Mammary epithelial cell (primary cell): ENCODE measurements around the gene AFAP1L2.

Experiments used
- EZH2 ChIP-seq: IDR thresholded peaks from 2 replicates; pipeline ENCODE4 v1.6.1; 2012; ENCODE audit warnings: low read length, inconsistent platforms, borderline replicate concordance
- TF ChIP-seq, protein P1 (sequence below), 2 donors: IDR thresholded peaks in 1 of 2; conservative IDR thresholded peaks in 1 of 2; 2 replicates each; pipeline ENCODE4 v1.5.1; 2011 to 2012; ENCODE audit warnings: inconsistent platforms in 2 of 2, low read length in 2 of 2, mild to moderate bottlenecking in 2 of 2, control low read depth in 1 of 2, low read depth in 1 of 2; ENCODE audit not compliant: insufficient read depth in 1 of 2; ENCODE audit errors: extremely low read depth in 1 of 2

DNA sequence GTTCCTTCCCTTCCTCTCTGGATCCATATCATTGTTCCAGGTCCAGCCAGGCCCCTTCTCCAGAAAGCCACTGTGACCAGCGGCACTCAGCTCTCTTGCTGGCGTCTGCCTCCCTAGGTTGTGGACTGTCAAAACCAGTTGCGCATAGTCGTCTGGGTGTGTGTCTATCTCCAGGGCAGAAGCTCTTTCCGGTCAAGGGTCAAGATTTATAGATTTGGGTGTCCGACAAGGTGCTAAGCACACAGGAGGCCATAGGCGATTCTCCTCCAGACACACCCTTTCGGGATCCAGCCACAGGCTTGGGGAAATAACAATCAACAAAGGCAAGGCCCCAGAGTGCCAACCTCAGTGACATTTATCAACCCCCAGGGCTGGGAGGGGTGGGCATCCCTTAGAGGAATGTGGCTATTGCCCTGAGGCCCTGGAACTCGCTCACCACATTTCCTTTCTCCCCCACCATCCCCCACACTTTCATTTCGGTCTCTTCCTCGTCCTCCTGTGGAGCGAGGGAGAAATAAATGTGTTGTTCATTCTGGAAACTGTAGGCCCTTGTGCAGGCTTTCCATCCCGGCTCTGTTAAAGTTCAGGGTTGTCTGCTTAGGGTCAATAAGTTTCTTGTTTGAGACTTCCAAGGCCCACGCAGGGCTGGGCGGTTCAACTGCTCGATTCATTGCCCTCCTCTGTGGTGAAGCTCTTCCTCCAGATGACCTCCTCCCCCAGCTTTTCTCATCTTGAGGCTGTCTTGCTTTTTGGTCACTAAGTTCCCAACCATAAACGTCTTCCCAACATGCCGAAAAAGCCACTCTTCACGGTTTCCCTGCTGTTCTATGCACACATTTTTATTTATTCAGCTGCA, 57.9 kb downstream of the AFAP1L2 start:
- no peak for TF ChIP-seq EZH2
- TF ChIP-seq, protein P1, sequence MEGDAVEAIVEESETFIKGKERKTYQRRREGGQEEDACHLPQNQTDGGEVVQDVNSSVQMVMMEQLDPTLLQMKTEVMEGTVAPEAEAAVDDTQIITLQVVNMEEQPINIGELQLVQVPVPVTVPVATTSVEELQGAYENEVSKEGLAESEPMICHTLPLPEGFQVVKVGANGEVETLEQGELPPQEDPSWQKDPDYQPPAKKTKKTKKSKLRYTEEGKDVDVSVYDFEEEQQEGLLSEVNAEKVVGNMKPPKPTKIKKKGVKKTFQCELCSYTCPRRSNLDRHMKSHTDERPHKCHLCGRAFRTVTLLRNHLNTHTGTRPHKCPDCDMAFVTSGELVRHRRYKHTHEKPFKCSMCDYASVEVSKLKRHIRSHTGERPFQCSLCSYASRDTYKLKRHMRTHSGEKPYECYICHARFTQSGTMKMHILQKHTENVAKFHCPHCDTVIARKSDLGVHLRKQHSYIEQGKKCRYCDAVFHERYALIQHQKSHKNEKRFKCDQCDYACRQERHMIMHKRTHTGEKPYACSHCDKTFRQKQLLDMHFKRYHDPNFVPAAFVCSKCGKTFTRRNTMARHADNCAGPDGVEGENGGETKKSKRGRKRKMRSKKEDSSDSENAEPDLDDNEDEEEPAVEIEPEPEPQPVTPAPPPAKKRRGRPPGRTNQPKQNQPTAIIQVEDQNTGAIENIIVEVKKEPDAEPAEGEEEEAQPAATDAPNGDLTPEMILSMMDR (conservative IDR thresholded peaks at IDR 0.05 in 1 of 2, IDR thresholded peaks at IDR 0.05 in 1 of 2; ENCODE audit: extremely low read depth in 1 of 2, insufficient read depth in 1 of 2, low read depth in 1 of 2, low read length in 2 of 2): no peak
